HepG2 (cell line): ENCODE data around the gene AP1G1. TPM values are rescaled to one million over a fixed set of nuclear protein-coding genes. Genes with fewer than 3 reads are reported as not detected.

Experiments used
- BORCS8-MEF2B ChIP-seq: sonication (generic); formaldehyde crosslinking; IDR thresholded peaks from 2 replicates; pipeline ENCODE4 v1.8.0; 2022; ENCODE audit warnings: mild to moderate bottlenecking, missing genetic modification reagents
- DBP ChIP-seq: sonication (generic); formaldehyde crosslinking; IDR thresholded peaks from 2 replicates; pipeline ENCODE4 v1.4.0; 2020; ENCODE audit warnings: missing genetic modification reagents; ENCODE audit errors: not compliant biosample characterization
- DNMT3B ChIP-seq: conservative IDR thresholded peaks from 2 replicates; pipeline ENCODE4 v1.6.1; 2016; ENCODE audit warnings: missing biosample characterization, control low read depth
- ELF1 ChIP-seq: sonication (generic); formaldehyde crosslinking; IDR thresholded peaks from 2 replicates; pipeline ENCODE4 v1.4.0; 2020; ENCODE audit warnings: missing genetic modification reagents
- FOXA1 ChIP-seq, 2 experiments: fragments of 450-650 bp in 1 of 2; sonication (generic) in 1 of 2; formaldehyde crosslinking in 1 of 2; IDR thresholded peaks; 2 replicates each; pipeline versions ENCODE4 v1.4.0 to v1.6.1; 2016 to 2020; ENCODE audit warnings: missing genetic modification reagents in 1 of 2
- HMGA1 ChIP-seq: sonication (generic); formaldehyde crosslinking; conservative IDR thresholded peaks from 2 replicates; pipeline ENCODE4 v1.4.0; 2020; ENCODE audit warnings: missing genetic modification reagents
- KMT2A ChIP-seq: sonication (generic); formaldehyde crosslinking; IDR thresholded peaks from 2 replicates; pipeline ENCODE4 v1.4.0; 2020; ENCODE audit warnings: missing genetic modification reagents
- PHF20 ChIP-seq: sonication (generic); formaldehyde crosslinking; IDR thresholded peaks from 2 replicates; pipeline ENCODE4 v1.5.0; 2020; ENCODE audit warnings: mild to moderate bottlenecking, missing genetic modification reagents
- REXO4 ChIP-seq: sonication (generic); formaldehyde crosslinking; IDR thresholded peaks from 2 replicates; pipeline ENCODE4 v1.8.0; 2022; ENCODE audit warnings: missing genetic modification reagents, mild to moderate bottlenecking, borderline replicate concordance
- SALL1 ChIP-seq: sonication (generic); formaldehyde crosslinking; IDR thresholded peaks from 2 replicates; pipeline ENCODE4 v1.8.0; 2022; ENCODE audit warnings: mild to moderate bottlenecking, missing genetic modification reagents
- SMAD1 ChIP-seq: sonication (generic); formaldehyde crosslinking; IDR thresholded peaks from 2 replicates; pipeline ENCODE4 v1.4.0; 2020; ENCODE audit warnings: missing genetic modification reagents, low read depth, mild to moderate bottlenecking, borderline replicate concordance
- TEF ChIP-seq: sonication (generic); formaldehyde crosslinking; IDR thresholded peaks from 2 replicates; pipeline ENCODE4 v1.5.0; 2020; ENCODE audit warnings: missing genetic modification reagents
- TRAFD1 ChIP-seq: sonication (generic); formaldehyde crosslinking; IDR thresholded peaks from 2 replicates; pipeline ENCODE4 v1.5.1; 2020; ENCODE audit warnings: missing genetic modification reagents, mild to moderate bottlenecking, borderline replicate concordance
- ZNF512 ChIP-seq: sonication (generic); formaldehyde crosslinking; IDR thresholded peaks from 2 replicates; pipeline ENCODE4 v1.4.0; 2020; ENCODE audit warnings: mild to moderate bottlenecking, missing genetic modification reagents
- ZNF83 ChIP-seq: sonication (generic); formaldehyde crosslinking; IDR thresholded peaks from 2 replicates; pipeline ENCODE4 v1.4.0; 2020; ENCODE audit warnings: missing genetic modification reagents, mild to moderate bottlenecking, borderline replicate concordance
- ZZZ3 ChIP-seq: sonication (generic); formaldehyde crosslinking; IDR thresholded peaks from 2 replicates; pipeline ENCODE4 v1.4.0; 2020; ENCODE audit warnings: missing genetic modification reagents, mild to moderate bottlenecking, borderline replicate concordance
- polyA plus RNA-seq, 8 experiments: library from polyadenylated mRNA; depleted of rRNA in 3 of 8; stranded (reverse) in 7 of 8; unstranded in 1 of 8; fragments of >200 nt; fragmentation: Illumina TruSeq in 4 of 8; extraction: Trizol in 4 of 8; gene quantifications; 2 replicates each; pipeline versions ENCODE4 v1.2.1 to v1.2.3, GENCODE V29; 2011 to 2016; ENCODE audit warnings: low read depth in 4 of 8, missing spikeins in 1 of 8, mixed read lengths in 1 of 8; ENCODE audit not compliant: insufficient read depth in 1 of 8
- total RNA-seq, 5 experiments: library from RNA; depleted of rRNA; stranded (reverse); fragments of >200 nt; fragmentation: Illumina TruSeq; extraction: Trizol; gene quantifications; 2 replicates each; pipeline ENCODE4 v1.2.3, GENCODE V29; 2016; ENCODE audit warnings: low read depth in 1 of 5
- TF ChIP-seq, protein P1 (sequence below): IDR thresholded peaks from 2 replicates; pipeline ENCODE4 v1.6.1; 2016
- TF ChIP-seq, protein P2 (sequence below): IDR thresholded peaks from 2 replicates; pipeline ENCODE4 v1.6.1; 2016; ENCODE audit warnings: control low read depth
- TF ChIP-seq, protein P3 (sequence below): sonication (generic); formaldehyde crosslinking; IDR thresholded peaks from 2 replicates; pipeline ENCODE4 v1.5.0; 2020; ENCODE audit warnings: mild to moderate bottlenecking, missing genetic modification reagents

The AP1G1 gene
- total and polyA plus RNA-seq, 2 of the 13 experiments (the other 11 are each of a cell fraction or from before 2014, with no cell fraction given) = 62.2 to 66.2 TPM

DNA sequence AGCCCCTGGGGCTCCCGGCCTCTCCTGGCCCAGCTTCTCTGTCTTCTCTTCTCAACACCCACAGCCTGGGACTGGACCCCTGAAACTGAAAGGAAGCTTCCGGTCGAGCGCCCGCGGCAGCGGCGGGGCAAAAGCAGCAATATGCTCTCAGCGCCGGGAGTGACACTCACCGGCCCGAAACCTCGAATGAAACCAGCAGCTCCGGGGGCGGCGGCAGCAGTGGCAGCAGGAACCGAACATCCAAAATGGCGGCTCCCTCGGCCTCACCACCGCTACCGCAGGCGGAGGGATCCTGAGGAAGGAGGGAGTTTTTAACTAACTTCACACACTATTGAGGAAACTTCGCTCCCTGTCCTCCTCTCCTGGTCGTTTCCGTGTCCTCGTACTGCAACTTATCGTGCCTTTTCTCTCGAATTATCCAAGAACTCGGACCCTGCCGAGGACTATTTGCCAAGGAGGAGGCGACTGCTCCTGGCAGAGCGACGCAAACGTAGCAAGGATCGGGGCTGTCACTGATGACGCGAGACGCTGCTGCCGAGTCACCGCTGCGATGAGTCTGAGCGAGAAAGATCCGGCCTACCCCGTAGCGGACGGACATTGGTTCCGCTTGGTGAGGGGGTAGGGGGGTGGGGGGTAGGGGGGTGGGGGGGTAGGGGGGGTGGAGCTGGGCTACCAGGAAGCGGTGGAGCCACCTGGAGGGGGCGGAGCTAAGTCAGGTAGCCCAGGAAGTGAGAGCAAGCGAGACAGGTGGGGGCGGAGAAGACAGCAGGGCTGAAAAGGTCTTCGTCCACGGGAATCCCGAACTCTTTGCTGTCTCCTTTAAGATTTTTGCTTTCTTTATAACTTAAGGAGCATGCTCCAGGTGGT lies at the start of gene AP1G1 (continued):
- TF ChIP-seq ZNF83 = no peak
- peak; percentile 98 for TF ChIP-seq PHF20 (CRISPR knock-in tag)
- no peak for TF ChIP-seq ZNF512
- TF ChIP-seq KMT2A = peak; percentile 97
- TF ChIP-seq SMAD1 (CRISPR knock-in tag) = no peak; the same call in 1 of the 2 replicates
- peak; percentile 80; the same call in 1 of the 2 replicates for TF ChIP-seq ELF1 (CRISPR knock-in tag)
- TF ChIP-seq ZZZ3 (CRISPR knock-in tag) = peak; percentile 74; the same call in 1 of the 2 replicates
- TF ChIP-seq BORCS8-MEF2B (CRISPR knock-in tag) = peak; percentile 75
- peak; percentile 57; the same call in 1 of the 2 replicates for TF ChIP-seq TEF (CRISPR knock-in tag)
- TF ChIP-seq, protein P1, sequence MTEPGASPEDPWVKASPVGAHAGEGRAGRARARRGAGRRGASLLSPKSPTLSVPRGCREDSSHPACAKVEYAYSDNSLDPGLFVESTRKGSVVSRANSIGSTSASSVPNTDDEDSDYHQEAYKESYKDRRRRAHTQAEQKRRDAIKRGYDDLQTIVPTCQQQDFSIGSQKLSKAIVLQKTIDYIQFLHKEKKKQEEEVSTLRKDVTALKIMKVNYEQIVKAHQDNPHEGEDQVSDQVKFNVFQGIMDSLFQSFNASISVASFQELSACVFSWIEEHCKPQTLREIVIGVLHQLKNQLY (CRISPR knock-in tag) = no peak
- TF ChIP-seq DNMT3B (CRISPR knock-in tag) = peak; percentile 76; the same call in 1 of the 2 replicates
- TF ChIP-seq REXO4 (CRISPR knock-in tag) = no peak
- TF ChIP-seq, protein P2, sequence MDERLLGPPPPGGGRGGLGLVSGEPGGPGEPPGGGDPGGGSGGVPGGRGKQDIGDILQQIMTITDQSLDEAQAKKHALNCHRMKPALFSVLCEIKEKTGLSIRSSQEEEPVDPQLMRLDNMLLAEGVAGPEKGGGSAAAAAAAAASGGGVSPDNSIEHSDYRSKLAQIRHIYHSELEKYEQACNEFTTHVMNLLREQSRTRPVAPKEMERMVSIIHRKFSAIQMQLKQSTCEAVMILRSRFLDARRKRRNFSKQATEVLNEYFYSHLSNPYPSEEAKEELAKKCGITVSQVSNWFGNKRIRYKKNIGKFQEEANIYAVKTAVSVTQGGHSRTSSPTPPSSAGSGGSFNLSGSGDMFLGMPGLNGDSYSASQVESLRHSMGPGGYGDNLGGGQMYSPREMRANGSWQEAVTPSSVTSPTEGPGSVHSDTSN (CRISPR knock-in tag) = no peak
- peak; percentile 47 for TF ChIP-seq DBP (CRISPR knock-in tag)
- TF ChIP-seq, protein P3, sequence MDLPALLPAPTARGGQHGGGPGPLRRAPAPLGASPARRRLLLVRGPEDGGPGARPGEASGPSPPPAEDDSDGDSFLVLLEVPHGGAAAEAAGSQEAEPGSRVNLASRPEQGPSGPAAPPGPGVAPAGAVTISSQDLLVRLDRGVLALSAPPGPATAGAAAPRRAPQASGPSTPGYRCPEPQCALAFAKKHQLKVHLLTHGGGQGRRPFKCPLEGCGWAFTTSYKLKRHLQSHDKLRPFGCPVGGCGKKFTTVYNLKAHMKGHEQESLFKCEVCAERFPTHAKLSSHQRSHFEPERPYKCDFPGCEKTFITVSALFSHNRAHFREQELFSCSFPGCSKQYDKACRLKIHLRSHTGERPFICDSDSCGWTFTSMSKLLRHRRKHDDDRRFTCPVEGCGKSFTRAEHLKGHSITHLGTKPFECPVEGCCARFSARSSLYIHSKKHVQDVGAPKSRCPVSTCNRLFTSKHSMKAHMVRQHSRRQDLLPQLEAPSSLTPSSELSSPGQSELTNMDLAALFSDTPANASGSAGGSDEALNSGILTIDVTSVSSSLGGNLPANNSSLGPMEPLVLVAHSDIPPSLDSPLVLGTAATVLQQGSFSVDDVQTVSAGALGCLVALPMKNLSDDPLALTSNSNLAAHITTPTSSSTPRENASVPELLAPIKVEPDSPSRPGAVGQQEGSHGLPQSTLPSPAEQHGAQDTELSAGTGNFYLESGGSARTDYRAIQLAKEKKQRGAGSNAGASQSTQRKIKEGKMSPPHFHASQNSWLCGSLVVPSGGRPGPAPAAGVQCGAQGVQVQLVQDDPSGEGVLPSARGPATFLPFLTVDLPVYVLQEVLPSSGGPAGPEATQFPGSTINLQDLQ (CRISPR knock-in tag) = peak; percentile 81
- no peak for TF ChIP-seq FOXA1 (IDR thresholded peaks at IDR 0.05)
- no peak for TF ChIP-seq FOXA1 (CRISPR knock-in tag; IDR thresholded peaks at IDR 0.05)
- no peak for TF ChIP-seq TRAFD1
- no peak for TF ChIP-seq HMGA1 (CRISPR knock-in tag)
- peak; percentile 92 for TF ChIP-seq SALL1 (CRISPR knock-in tag)
